HG03520 (cell line): Measurements from ENCODE around the gene GHR.

Experiments used
- ATAC-seq: cut with Tn5 transposase; IDR thresholded peaks from one replicate; pipeline ENCODE4 v1.9.1; 2021; ENCODE audit warnings: mild to moderate bottlenecking, moderate library complexity; ENCODE audit not compliant: unreplicated experiment

The GHR gene

DNA sequence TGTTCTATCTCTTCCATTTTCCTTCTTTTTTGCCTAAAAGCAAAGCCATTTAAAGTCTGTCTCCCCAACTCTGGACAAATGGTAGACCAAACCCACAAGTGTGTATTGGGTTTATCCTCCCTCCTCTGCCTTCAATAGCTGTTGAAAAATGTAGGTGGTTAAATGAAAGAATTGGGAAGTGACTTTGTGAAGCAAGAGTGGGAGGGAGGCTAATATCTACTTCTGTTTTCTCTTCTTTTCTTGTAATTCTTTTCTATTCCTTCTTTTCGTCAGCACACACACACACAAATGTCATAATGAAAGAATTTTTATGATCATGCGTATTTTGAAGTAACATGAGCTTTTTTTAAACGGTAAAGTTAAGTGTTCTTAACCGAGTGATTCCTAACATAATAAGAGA lies 337.2 kb downstream of the GHR start:
- no peak for ATAC-seq

DNA sequence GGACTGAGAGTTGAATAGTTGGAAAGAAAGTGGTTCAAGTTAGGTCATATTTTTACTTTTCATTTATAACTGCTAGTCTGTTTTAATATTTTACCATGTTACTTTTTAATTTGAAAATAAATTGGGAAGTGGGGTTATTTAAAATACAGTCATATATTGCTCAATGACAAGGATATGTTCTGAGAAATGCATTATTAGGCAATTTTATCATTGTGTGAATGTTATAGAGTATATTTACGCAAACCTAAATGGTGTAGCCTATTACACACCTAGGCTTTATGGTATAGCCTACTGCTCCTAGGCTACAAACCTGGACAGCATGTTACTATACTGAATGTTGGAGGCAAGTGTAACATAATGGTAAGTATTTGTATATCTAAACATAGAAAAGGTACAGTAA lies 338.6 kb downstream of the GHR start:
- ATAC-seq, result no peak

DNA sequence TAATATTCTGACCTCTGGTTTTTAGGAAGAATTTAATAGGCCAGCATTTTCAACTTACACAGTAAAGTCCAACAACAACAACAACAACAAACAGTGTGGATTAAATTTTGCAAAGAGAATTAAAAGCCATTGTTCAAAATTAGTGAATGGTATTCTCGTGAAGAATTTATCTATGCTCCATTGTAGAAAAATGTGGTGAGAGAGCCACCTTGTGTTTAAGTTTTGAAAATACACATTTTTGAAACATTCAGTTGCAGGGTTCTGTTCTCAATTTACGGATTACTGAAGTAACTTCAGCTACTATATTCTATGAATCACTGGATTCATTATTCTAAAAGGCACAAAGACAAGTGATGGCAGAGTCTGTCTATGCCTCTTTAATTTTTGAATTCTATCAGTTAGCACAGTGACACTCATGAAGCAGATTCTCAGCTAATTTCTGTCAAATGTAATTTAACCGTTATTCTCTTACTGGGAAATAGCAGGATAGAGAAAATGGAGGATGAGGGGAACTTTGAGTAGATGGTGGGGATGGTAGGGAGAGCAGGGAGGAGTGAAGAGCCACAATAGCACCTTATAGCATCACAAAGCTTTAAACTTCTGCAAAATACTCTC lies 344.4 kb downstream of the GHR start:
- ATAC-seq, result no peak

GRCh38 chr5:42768106-42768504 lies 344.9 kb downstream of the GHR start:
- ATAC-seq, result no peak

- ATAC-seq, result no peak
These were observed 346.8 kb downstream of the GHR start for GRCh38 chr5:42770003-42770402.
